ENCODE measurements around the gene PSAP. TPM values are rescaled to one million over a fixed set of nuclear protein-coding genes. Genes with fewer than 3 reads are reported as not detected.
A peak's percentile ranks its signal among the peaks of the same experiment; 100 is the strongest.

The PSAP gene
- total RNA-seq, 4 donors from 2014 or later: 937 to 1,475 (median 1,210) TPM

- DNase-seq (ENCODE audit: low spot score): no peak
- no peak for TF ChIP-seq CTCF (IDR thresholded peaks at IDR 0.05)
- ATAC-seq (ENCODE audit: low FRiP score): no peak
Observed at GRCh38 chr10:71865561-71866041, 14.6 kb upstream of the PSAP start.

DNA sequence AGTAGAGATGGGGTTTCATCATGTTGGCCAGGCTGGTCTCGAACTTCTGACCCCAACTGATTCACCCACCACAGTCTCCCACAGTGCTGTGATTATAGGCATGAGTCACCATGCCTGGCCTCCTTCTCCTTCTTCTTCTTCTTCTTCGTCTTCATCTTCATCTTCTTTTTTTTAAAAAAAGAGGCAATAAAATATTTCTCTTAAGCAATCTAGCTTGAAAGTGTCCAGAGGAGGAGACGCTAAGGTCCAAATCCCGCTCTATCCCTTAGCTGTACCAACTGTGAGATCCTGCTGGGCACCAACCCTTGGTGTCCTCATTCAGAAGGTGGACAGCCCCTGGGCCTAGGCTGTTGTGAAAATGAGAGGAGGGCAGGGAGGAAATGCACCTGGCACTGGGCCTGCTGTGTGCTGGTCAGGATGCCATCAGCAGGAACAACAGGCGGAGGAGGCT, 13.9 kb upstream of the PSAP start:
- TF ChIP-seq CTCF (IDR thresholded peaks at IDR 0.05): no peak
- ATAC-seq (ENCODE audit: low FRiP score): no peak
- no peak for DNase-seq (ENCODE audit: low spot score)

GRCh38 chr10:71863203-71863602, 12.2 kb upstream of the PSAP start:
- DNase-seq (ENCODE audit: low spot score): no peak
- no peak for TF ChIP-seq CTCF (IDR thresholded peaks at IDR 0.05)
- ATAC-seq (ENCODE audit: low FRiP score): no peak

GRCh38 chr10:71860243-71861029, 9.4 kb upstream of the PSAP start:
- DNase-seq (ENCODE audit: low spot score): peak; percentile 87
- no peak for TF ChIP-seq CTCF (IDR thresholded peaks at IDR 0.05)
- ATAC-seq (ENCODE audit: low FRiP score): peak; percentile 96

GRCh38 chr10:71857934-71858890, 7.2 kb upstream of the PSAP start:
- DNase-seq (ENCODE audit: low spot score) (no peak), ATAC-seq (ENCODE audit: low FRiP score) (no peak)
- TF ChIP-seq CTCF (IDR thresholded peaks at IDR 0.05): no peak

GRCh38 chr10:71856619-71857018, 5.6 kb upstream of the PSAP start:
- ATAC-seq (ENCODE audit: low FRiP score) (no peak), DNase-seq (ENCODE audit: low spot score) (no peak)
- no peak for TF ChIP-seq CTCF (IDR thresholded peaks at IDR 0.05)
